ENCODE results near the gene STK4.

The STK4 gene

DNA sequence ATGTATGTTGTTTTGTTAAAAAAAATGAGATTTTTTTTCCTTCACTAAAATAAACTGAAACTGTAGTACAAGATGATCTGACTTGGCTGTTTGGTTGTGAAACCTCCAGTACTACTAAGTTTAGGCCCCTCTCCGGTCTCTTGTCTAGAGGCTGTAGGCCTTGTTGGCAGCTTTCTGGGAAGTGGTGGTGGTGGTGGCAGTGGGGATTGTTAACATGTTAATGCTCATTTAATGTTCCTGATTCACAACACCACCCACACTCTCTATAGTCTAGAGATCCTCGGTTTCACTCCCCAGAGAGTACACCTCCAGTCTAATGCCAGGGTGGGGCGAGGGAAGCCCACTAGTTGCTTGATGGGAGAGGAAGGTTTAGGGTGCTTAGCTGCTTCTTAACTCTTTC lies 24.1 kb downstream of the STK4 start:
- DNase-seq (ENCODE audit: low spot score), result no peak
- TF ChIP-seq, protein P1, sequence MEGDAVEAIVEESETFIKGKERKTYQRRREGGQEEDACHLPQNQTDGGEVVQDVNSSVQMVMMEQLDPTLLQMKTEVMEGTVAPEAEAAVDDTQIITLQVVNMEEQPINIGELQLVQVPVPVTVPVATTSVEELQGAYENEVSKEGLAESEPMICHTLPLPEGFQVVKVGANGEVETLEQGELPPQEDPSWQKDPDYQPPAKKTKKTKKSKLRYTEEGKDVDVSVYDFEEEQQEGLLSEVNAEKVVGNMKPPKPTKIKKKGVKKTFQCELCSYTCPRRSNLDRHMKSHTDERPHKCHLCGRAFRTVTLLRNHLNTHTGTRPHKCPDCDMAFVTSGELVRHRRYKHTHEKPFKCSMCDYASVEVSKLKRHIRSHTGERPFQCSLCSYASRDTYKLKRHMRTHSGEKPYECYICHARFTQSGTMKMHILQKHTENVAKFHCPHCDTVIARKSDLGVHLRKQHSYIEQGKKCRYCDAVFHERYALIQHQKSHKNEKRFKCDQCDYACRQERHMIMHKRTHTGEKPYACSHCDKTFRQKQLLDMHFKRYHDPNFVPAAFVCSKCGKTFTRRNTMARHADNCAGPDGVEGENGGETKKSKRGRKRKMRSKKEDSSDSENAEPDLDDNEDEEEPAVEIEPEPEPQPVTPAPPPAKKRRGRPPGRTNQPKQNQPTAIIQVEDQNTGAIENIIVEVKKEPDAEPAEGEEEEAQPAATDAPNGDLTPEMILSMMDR (IDR thresholded peaks at IDR 0.05; ENCODE audit: extremely low read depth, insufficient read depth, missing control alignments), result no peak
- in situ Hi-C loops (cut with MboI; ENCODE audit: low pct_unique_long_range_greater_than_20kb, low sequenced_read_pairs, unreplicated experiment), result no loop called here

GRCh38 chr20:44990957-44991356 lies 24.6 kb downstream of the STK4 start:
- TF ChIP-seq, protein P1 (IDR thresholded peaks at IDR 0.05; ENCODE audit: extremely low read depth, insufficient read depth, missing control alignments), result no peak
- DNase-seq (ENCODE audit: low spot score), result no peak
- in situ Hi-C loops (cut with MboI; ENCODE audit: low pct_unique_long_range_greater_than_20kb, low sequenced_read_pairs, unreplicated experiment), result no loop called here

GRCh38 chr20:44993343-44993742 lies 27.0 kb downstream of the STK4 start:
- in situ Hi-C loops (cut with MboI; ENCODE audit: low pct_unique_long_range_greater_than_20kb, low sequenced_read_pairs, unreplicated experiment), result no loop called here
- TF ChIP-seq, protein P1 (IDR thresholded peaks at IDR 0.05; ENCODE audit: extremely low read depth, insufficient read depth, missing control alignments), result no peak
- DNase-seq (ENCODE audit: low spot score), result no peak

DNA sequence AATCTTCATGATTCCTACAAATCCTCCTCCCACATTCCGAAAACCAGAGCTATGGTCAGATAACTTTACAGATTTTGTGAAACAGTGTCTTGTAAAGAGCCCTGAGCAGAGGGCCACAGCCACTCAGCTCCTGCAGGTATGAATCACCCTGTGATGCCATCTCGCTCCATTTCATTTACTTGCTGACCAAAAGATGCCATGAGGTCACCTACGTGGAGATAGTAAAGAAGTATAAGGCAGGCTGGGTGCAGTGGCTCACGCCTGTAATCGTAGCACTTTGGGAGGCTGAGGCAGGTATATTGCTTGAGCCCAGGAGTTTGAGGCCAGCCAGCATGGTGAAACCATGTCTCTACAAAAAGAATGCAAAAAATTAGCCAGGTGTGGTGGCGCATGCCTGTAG lies 30.9 kb downstream of the STK4 start:
- in situ Hi-C loops (cut with MboI; ENCODE audit: low pct_unique_long_range_greater_than_20kb, low sequenced_read_pairs, unreplicated experiment), result no loop called here
- TF ChIP-seq, protein P1 (IDR thresholded peaks at IDR 0.05; ENCODE audit: extremely low read depth, insufficient read depth, missing control alignments), result no peak
- no peak for DNase-seq (ENCODE audit: low spot score)

DNA sequence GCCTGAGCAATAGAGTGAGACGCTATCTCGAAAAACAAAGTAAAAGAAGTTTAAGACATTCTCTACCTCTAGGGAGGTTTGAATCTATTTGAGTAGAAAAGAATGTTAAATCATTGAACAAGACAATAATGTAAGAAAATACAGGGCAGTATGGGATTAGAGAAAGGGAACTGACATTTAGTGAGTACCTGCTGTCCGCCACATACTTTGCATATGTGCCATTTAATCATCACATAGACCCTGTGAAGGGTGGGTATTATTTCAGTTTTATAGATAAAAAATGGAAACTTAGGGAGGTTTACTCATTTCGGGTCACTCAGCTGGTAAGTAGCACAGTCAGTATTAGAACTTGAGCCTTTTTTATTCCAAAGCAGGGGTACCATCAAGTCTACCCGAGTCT lies 31.4 kb downstream of the STK4 start:
- no peak for DNase-seq (ENCODE audit: low spot score)

DNA sequence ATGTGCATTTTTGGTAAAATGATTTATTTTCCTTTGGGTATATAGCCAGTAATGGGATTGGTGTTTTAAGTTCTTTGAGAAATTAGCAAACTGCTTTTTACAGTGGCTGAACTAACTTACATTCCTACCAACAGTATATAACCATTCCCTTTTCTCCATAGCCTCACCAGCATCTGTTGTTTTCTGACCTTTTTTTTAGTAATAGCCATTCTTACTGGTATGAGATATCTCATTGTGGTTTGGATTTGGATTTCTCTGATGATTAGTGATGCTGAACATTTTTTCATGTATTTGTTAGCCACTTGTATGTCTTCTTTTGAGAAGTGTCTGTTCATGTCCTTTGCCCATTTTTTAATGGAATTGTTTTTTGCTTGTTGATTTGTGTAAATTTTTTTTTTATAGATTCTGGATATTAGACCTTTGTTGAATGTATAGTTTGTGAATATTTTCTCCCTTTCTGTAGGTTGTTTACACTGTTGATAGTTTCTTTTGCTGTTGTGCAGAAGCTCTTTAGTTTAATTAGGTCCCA lies 42.3 kb downstream of the STK4 start:
- DNase-seq (ENCODE audit: low spot score), result no peak
- TF ChIP-seq, protein P1 (IDR thresholded peaks at IDR 0.05; ENCODE audit: extremely low read depth, insufficient read depth, missing control alignments), result no peak
- in situ Hi-C loops (cut with MboI; ENCODE audit: low pct_unique_long_range_greater_than_20kb, low sequenced_read_pairs, unreplicated experiment), result no loop called here

More for the DNA sequence above, 31.4 kb downstream of the STK4 start:
- in situ Hi-C loops (cut with MboI; ENCODE audit: low pct_unique_long_range_greater_than_20kb, low sequenced_read_pairs, unreplicated experiment), result no loop called here
- TF ChIP-seq, protein P1 (IDR thresholded peaks at IDR 0.05; ENCODE audit: extremely low read depth, insufficient read depth, missing control alignments), result no peak

- in situ Hi-C loops (cut with MboI; ENCODE audit: low pct_unique_long_range_greater_than_20kb, low sequenced_read_pairs, unreplicated experiment), result no loop called here
These were observed 44.1 kb downstream of the STK4 start for GRCh38 chr20:45010399-45010828.

More at GRCh38 chr20:45010399-45010828, 44.1 kb downstream of the STK4 start:
- TF ChIP-seq, protein P1 (IDR thresholded peaks at IDR 0.05; ENCODE audit: extremely low read depth, insufficient read depth, missing control alignments), result no peak
- no peak for DNase-seq (ENCODE audit: low spot score)

All from GM13977 (cell line).